ENCODE measurements around the gene CEBPB.

CEBPB gene

DNA sequence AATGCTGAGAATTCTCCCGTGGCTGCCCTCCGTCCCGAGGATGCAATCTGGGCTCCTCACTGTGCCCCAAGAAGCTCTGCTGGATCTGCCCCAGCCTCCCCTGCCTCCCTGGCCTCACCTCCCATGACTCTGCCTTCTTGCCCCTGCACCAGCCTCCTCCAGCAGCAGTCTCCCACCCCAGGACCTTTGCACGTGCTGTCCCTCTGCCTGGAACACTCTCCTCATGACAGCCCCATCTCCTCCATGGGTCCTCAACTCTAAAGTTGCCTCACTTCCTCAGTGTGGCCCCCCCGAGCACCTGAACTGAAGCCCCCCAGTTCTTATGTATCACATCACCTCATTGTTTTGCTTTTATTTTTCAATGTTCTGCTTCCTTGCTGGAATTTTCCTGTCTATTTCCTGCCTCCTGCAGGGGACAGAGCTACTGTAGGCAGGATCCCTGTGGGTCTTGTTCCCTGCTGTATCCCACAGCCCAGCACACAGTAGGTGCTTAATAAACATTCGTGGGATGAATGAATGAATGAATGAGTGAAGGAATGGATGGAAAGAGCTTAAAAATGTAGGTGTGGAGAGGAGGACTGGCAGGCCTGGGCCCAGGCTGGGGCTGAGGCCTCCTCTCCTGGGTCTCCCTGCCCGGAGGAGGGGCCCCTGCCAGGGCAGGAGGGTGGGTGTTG is 42.2 kb downstream of the CEBPB start:
- Histone ChIP-seq H3K4me1 (ENCODE audit: control insufficient read depth, insufficient read depth, low read length, unreplicated experiment) (peaks cover 1% of the 10 kb centered on the region), H3K27me3 (ENCODE audit: insufficient read depth, low read length) (no peaks in the 10 kb centered on the region), H3K4me3 (ENCODE audit: low read depth, low read length) (no peak overlapping the region), H3K36me3 (ENCODE audit: insufficient read depth, low read length) (no peaks in the 10 kb centered on the region), H2AFZ (ENCODE audit: low read length, unreplicated experiment) (no peak overlapping the region), H3K79me2 (ENCODE audit: control insufficient read depth, insufficient read depth, low read length, unreplicated experiment) (no peaks in the 10 kb centered on the region), H3K27ac (ENCODE audit: low read depth, low read length) (no peak overlapping the region)

DNA sequence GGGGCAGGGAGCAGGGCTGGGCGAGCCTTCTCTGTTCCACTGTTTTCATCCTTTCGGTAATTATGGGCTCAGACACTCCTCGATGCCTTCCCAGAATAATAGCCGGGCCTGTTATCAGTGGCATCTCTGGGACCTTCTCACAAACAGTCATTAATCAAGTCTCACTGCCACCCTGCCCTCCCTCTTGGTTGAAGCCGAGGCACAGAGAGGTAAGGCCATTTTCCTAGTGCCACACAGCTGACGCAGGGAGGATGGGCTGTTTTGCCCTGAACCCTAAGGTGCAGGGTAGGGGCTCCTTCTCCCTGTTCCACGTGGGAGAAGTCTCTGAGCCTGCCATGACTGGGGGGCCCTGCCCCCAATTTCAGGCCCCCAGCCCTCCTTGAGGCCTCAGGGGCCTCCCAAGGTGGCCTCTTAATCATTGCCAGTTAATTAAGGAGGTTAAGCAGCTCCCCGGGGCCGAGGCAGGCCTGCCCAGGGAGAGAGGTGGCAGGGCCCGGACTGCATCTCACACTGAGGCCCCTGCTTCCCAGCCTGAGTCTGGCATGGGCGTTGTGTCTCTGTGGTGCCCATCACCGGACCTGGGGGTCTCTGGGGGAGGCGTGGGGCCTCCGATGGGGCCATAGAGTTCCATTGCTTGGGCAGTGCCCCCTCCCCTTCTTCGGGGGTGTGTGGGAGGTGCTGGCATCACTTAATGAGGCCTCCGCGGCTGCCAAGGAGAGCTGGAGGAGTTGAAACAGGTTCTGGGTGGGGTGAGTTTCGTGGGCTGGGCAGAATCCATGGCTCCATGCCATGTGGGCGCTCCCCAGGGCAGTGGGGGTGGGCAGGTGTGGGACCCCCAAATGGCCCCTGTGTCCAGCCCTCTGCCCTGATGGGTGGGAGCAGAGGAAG is 42.9 kb downstream of the CEBPB start:
- no peaks in the 10 kb centered on the region for H3K36me3 ChIP-seq (ENCODE audit: insufficient read depth, low read length)
- no peaks in the 10 kb centered on the region for H3K27me3 ChIP-seq (ENCODE audit: insufficient read depth, low read length)
- no peaks in the 10 kb centered on the region for H3K4me1 ChIP-seq (ENCODE audit: control insufficient read depth, insufficient read depth, low read length, unreplicated experiment)
- no peak overlapping the region for H2AFZ ChIP-seq (ENCODE audit: low read length, unreplicated experiment)
- no peak overlapping the region for H3K4me3 ChIP-seq (ENCODE audit: low read depth, low read length)
- no peaks in the 10 kb centered on the region for H3K79me2 ChIP-seq (ENCODE audit: control insufficient read depth, insufficient read depth, low read length, unreplicated experiment)
- H3K27ac ChIP-seq (ENCODE audit: low read depth, low read length), result no peak overlapping the region

DNA sequence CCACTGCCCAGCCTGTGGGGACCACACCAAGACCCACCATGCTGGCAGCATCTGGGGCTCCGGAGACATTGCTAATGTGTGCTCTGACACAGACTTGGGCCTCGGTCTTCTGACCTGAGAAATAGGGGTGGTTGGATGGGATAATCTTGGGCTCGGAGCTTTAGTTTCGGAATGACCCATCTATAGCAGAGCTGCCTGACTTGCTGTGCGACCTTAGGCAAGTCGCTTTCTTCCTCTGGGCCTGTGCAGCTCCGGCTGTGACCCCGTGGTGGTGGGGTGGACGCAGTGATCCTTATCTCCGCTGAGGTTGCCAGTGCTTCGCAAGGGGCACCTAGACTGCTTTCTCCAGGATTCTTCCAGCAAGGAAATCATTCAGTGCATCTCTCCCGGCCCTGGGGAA is 43.7 kb downstream of the CEBPB start:
- no peaks in the 10 kb centered on the region for H3K36me3 ChIP-seq (ENCODE audit: insufficient read depth, low read length)
- no peak overlapping the region for H2AFZ ChIP-seq (ENCODE audit: low read length, unreplicated experiment)
- no peaks in the 10 kb centered on the region for H3K4me1 ChIP-seq (ENCODE audit: control insufficient read depth, insufficient read depth, low read length, unreplicated experiment)
- no peaks in the 10 kb centered on the region for H3K79me2 ChIP-seq (ENCODE audit: control insufficient read depth, insufficient read depth, low read length, unreplicated experiment)
- H3K4me3 ChIP-seq (ENCODE audit: low read depth, low read length), result no peak overlapping the region
- no peaks in the 10 kb centered on the region for H3K27me3 ChIP-seq (ENCODE audit: insufficient read depth, low read length)
- no peak overlapping the region for H3K27ac ChIP-seq (ENCODE audit: low read depth, low read length)

DNA sequence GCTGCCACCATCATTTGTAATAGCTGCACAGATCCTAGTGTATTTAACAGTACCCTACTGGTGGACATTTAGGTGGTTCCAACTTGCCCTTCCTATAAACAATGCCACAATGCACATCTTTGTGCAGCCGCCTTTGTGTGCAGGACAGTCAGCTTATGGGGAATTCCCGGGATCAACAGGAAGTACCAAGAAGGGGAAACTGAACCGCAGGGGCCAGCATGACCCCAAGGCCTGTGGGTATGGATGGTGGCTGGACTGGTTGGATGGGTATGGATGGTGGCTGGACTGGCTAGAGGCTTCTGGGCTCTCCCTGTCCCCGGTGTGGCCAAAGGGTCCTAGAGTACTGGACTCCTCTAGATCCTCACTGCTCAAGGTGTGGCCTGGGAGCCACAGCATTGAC is 46.7 kb downstream of the CEBPB start:
- Histone ChIP-seq H2AFZ (ENCODE audit: low read length, unreplicated experiment) (no peak overlapping the region), H3K4me3 (ENCODE audit: low read depth, low read length) (no peak overlapping the region), H3K36me3 (ENCODE audit: insufficient read depth, low read length) (no peaks in the 10 kb centered on the region), H3K4me1 (ENCODE audit: control insufficient read depth, insufficient read depth, low read length, unreplicated experiment) (no peaks in the 10 kb centered on the region), H3K27ac (ENCODE audit: low read depth, low read length) (no peak overlapping the region), H3K79me2 (ENCODE audit: control insufficient read depth, insufficient read depth, low read length, unreplicated experiment) (no peaks in the 10 kb centered on the region), H3K27me3 (ENCODE audit: insufficient read depth, low read length) (no peaks in the 10 kb centered on the region)

DNA sequence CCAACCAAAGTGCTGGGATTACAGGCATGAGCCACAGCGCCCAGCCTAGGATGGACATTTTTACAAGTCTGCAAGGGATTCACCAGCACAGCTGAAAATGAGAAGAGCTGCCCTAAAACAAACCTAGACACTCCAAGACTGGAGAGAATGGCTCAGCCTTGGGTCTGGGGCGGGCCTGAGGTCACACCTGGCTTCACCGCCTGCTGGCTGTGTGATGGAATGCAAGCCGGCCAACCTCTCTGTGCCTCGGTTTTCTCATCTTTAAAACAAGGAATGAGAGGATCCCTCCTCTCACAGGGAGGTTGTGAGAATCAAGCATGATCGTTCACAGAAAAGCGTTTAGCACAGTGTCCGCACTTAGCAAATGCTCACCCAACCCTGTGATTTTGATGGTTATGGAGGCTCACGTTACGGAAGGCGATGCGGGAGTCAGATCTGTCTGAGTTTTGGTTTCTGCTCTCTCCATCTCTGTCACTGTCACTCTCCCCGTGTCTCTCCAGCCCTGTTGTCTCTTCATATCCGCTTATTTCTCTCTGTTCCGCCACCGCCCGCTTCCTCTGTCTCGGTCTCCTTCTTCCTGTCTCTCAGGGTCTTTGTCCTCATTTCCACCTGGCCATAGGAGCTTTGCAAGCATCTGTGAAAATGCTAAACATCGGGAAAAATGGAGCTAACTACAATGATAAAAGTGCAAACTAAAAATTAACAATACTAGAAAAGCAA is 47.6 kb downstream of the CEBPB start:
- Histone ChIP-seq H3K27me3 (ENCODE audit: insufficient read depth, low read length) (no peaks in the 10 kb centered on the region), H2AFZ (ENCODE audit: low read length, unreplicated experiment) (no peak overlapping the region), H3K27ac (ENCODE audit: low read depth, low read length) (no peak overlapping the region), H3K4me1 (ENCODE audit: control insufficient read depth, insufficient read depth, low read length, unreplicated experiment) (no peaks in the 10 kb centered on the region), H3K79me2 (ENCODE audit: control insufficient read depth, insufficient read depth, low read length, unreplicated experiment) (no peaks in the 10 kb centered on the region), H3K4me3 (ENCODE audit: low read depth, low read length) (no peak overlapping the region), H3K36me3 (ENCODE audit: insufficient read depth, low read length) (no peaks in the 10 kb centered on the region)

DNA sequence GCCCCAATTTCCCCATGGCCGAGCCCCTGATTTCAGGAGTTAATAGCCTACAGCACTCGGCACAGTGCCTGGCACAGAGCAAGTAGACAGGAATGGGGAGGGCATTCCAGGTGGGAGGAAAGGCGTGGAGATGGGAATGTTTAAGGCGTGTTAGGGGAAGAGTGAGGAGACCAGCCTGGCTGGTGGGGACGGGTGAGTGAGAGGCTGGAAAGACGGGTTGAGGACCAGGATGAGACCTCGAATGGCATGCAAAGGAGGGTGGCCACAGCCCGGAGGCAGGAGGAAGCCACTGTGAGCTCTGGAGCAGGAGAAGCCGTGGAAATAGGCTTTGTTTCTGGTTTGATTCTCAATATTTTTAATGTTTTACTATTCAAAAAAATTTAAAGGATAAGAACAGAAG is 49.5 kb downstream of the CEBPB start:
- no peaks in the 10 kb centered on the region for H3K36me3 ChIP-seq (ENCODE audit: insufficient read depth, low read length)
- no peaks in the 10 kb centered on the region for H3K4me1 ChIP-seq (ENCODE audit: control insufficient read depth, insufficient read depth, low read length, unreplicated experiment)
- H3K4me3 ChIP-seq (ENCODE audit: low read depth, low read length), result no peak overlapping the region
- no peak overlapping the region for H2AFZ ChIP-seq (ENCODE audit: low read length, unreplicated experiment)
- H3K27ac ChIP-seq (ENCODE audit: low read depth, low read length), result no peak overlapping the region
- H3K27me3 ChIP-seq (ENCODE audit: insufficient read depth, low read length), result no peaks in the 10 kb centered on the region
- H3K79me2 ChIP-seq (ENCODE audit: control insufficient read depth, insufficient read depth, low read length, unreplicated experiment), result no peaks in the 10 kb centered on the region

DNA sequence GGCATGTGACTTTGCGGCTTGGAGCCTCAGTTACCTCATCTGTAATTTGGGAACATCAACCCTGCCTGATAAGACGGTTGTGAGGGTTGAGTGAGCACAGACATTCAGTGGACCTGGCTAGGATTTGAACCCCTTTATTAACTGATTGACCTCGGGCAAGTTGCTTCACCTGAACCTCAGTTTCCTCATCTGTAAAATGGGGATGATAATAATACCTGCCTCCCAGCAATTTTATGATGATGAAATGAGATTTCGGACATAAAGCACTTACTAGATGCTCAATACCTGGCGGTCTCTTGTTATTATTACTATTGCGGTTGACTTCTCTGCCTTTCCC is 51.5 kb downstream of the CEBPB start:
- Histone ChIP-seq H3K27ac (ENCODE audit: low read depth, low read length) (no peak overlapping the region), H3K79me2 (ENCODE audit: control insufficient read depth, insufficient read depth, low read length, unreplicated experiment) (no peaks in the 10 kb centered on the region), H2AFZ (ENCODE audit: low read length, unreplicated experiment) (no peak overlapping the region), H3K4me3 (ENCODE audit: low read depth, low read length) (no peak overlapping the region), H3K4me1 (ENCODE audit: control insufficient read depth, insufficient read depth, low read length, unreplicated experiment) (no peaks in the 10 kb centered on the region), H3K27me3 (ENCODE audit: insufficient read depth, low read length) (no peaks in the 10 kb centered on the region), H3K36me3 (ENCODE audit: insufficient read depth, low read length) (no peaks in the 10 kb centered on the region)
